IMR-90 (cell line): ENCODE results near the gene HOXB9. TPM values are rescaled to one million over a fixed set of nuclear protein-coding genes. Genes with fewer than 3 reads are reported as not detected.

ENCODE experiments used
- ATAC-seq: fragments of 200-7000 bp; cut with Tn5 transposase; 2 replicates; pipeline ENCODE4 v1.9.1; 2020; ENCODE audit warnings: low read depth, mild to moderate bottlenecking, moderate library complexity
- BruUV-seq: library from RNA; stranded (reverse); fragments of 400-500 nt; replicated peaks from 2 replicates; lab custom pipeline; 2021; lab: Mats Ljungman, UMichigan
- CTCF ChIA-PET: fragments of 300-600 bp; formaldehyde crosslinking; extraction: SDS; loops from one replicate; lab custom pipeline; 2021; ENCODE audit warnings: antibody characterized with exemption; lab: Yijun Ruan, JAX
- POLR2A ChIA-PET: fragments of 300-600 bp; sonication (Branson Sonifier 250); formaldehyde crosslinking; loops from one replicate; lab custom pipeline; 2022; ENCODE audit warnings: antibody characterized with exemption; ENCODE audit not compliant: unreplicated experiment; lab: Charles Lee
- DNase-seq: peaks from one replicate; pipeline ENCODE4 v3.0.0; 2013
- H2AFZ ChIP-seq: replicated peaks from 2 replicates; pipeline ENCODE3; 2013; ENCODE audit warnings: low read length, mild to moderate bottlenecking; ENCODE audit not compliant: poor library complexity
- H2AK5ac ChIP-seq: 2 replicates; pipeline ENCODE4 v1.6.1; 2013; ENCODE audit warnings: low read depth, low read length, inconsistent platforms
- H2AK9ac ChIP-seq: replicated peaks from 2 replicates; pipeline ENCODE3; 2013; ENCODE audit warnings: mild to moderate bottlenecking, low read depth, low read length, moderate library complexity; ENCODE audit not compliant: poor library complexity
- H2BK120ac ChIP-seq: 2 replicates; pipeline ENCODE4 v1.6.1; 2013; ENCODE audit warnings: low read depth, low read length, inconsistent platforms
- H2BK15ac ChIP-seq: 3 replicates; pipeline ENCODE4 v1.6.1; 2013; ENCODE audit warnings: low read depth, low read length, inconsistent platforms
- H2BK20ac ChIP-seq: 2 replicates; pipeline ENCODE4 v1.6.1; 2013; ENCODE audit warnings: low read depth, mild to moderate bottlenecking, inconsistent platforms, low read length, moderate library complexity
- H2BK5ac ChIP-seq: 2 replicates; pipeline ENCODE4 v1.6.1; 2013; ENCODE audit warnings: mild to moderate bottlenecking, low read depth, low read length, inconsistent platforms; ENCODE audit not compliant: poor library complexity, severe bottlenecking
- H3K14ac ChIP-seq: replicated peaks from 2 replicates; pipeline ENCODE4 v1.6.1; 2013; ENCODE audit warnings: low read depth, low read length, inconsistent platforms
- H3K18ac ChIP-seq: 2 replicates; pipeline ENCODE4 v1.6.1; 2013; ENCODE audit warnings: low read depth, low read length, control low read depth
- H3K23ac ChIP-seq: 2 replicates; pipeline ENCODE4 v1.6.1; 2013; ENCODE audit warnings: low read depth, low read length, inconsistent platforms
- H3K27ac ChIP-seq: 2 replicates; pipeline ENCODE4 v1.5.1; 2013; ENCODE audit warnings: mild to moderate bottlenecking, control low read depth, low read length; ENCODE audit not compliant: insufficient read depth
- H3K27me3 ChIP-seq: 2 replicates; pipeline ENCODE4 v1.6.1; 2013; ENCODE audit warnings: low read length; ENCODE audit not compliant: control insufficient read depth, insufficient read depth
- H3K36me3 ChIP-seq: 2 replicates; pipeline ENCODE4 v1.6.1; 2013; ENCODE audit warnings: low read length, mixed read lengths; ENCODE audit not compliant: control insufficient read depth, insufficient read depth
- H3K4ac ChIP-seq: 2 replicates; pipeline ENCODE4 v1.6.1; 2013; ENCODE audit warnings: low read depth, low read length, inconsistent platforms
- H3K4me1 ChIP-seq: 2 replicates; pipeline ENCODE4 v1.6.1; 2013; ENCODE audit warnings: low read length, mixed read lengths; ENCODE audit not compliant: control insufficient read depth, insufficient read depth
- H3K4me2 ChIP-seq: 2 replicates; pipeline ENCODE4 v1.6.1; 2013; ENCODE audit warnings: low read depth, mild to moderate bottlenecking, control low read depth, low read length, moderate library complexity
- H3K4me3 ChIP-seq: 2 replicates; pipeline ENCODE4 v1.5.1; 2013; ENCODE audit warnings: low read depth, mild to moderate bottlenecking, control low read depth, low read length, moderate library complexity; ENCODE audit not compliant: insufficient read depth
- H3K56ac ChIP-seq: 2 replicates; pipeline ENCODE4 v1.6.1; 2013; ENCODE audit warnings: low read length, inconsistent platforms; ENCODE audit not compliant: insufficient read depth; ENCODE audit errors: extremely low read depth
- H3K79me1 ChIP-seq, 2 experiments: 2 replicates each; pipeline ENCODE4 v1.6.1; 2013; ENCODE audit warnings: low read length in 2 of 2, inconsistent platforms in 1 of 2, low read depth in 1 of 2
- H3K9ac ChIP-seq: 2 replicates; pipeline ENCODE4 v1.6.1; 2013; ENCODE audit warnings: low read depth, low read length, control low read depth
- H3K9me1 ChIP-seq: 2 replicates; pipeline ENCODE4 v1.6.1; 2013; ENCODE audit warnings: low read length, inconsistent platforms; ENCODE audit not compliant: insufficient read depth
- H3K9me3 ChIP-seq: 2 replicates; pipeline ENCODE4 v1.6.1; 2013; ENCODE audit warnings: low read length; ENCODE audit not compliant: control insufficient read depth, insufficient read depth
- H4K20me1 ChIP-seq: 2 replicates; pipeline ENCODE4 v1.6.1; 2013; ENCODE audit warnings: low read length, inconsistent platforms; ENCODE audit not compliant: insufficient read depth
- H4K5ac ChIP-seq: 2 replicates; pipeline ENCODE4 v1.6.1; 2013; ENCODE audit warnings: mild to moderate bottlenecking, low read depth, low read length, control low read depth
- H4K8ac ChIP-seq, 2 experiments: 2 replicates each; pipeline ENCODE4 v1.6.1; 2013; ENCODE audit warnings: low read depth in 2 of 2, low read length in 2 of 2, control low read depth in 1 of 2, inconsistent platforms in 1 of 2
- H4K91ac ChIP-seq: 2 replicates; pipeline ENCODE4 v1.6.1; 2013; ENCODE audit warnings: low read depth, low read length, inconsistent platforms; ENCODE audit not compliant: insufficient read depth
- CHD1 ChIP-seq: IDR thresholded peaks from 2 replicates; pipeline ENCODE4 v1.6.1; 2012; ENCODE audit warnings: low read depth, low read length, improper control_type of control experiment
- FOS ChIP-seq: fragments of 150-350 bp; IDR thresholded peaks from 2 replicates; pipeline ENCODE4 v1.6.1; 2016; ENCODE audit warnings: low read depth, low read length
- MAZ ChIP-seq: IDR thresholded peaks from 2 replicates; pipeline ENCODE4 v1.6.1; 2012; ENCODE audit warnings: low read depth, mild to moderate bottlenecking, low read length, improper control_type of control experiment, moderate library complexity, borderline replicate concordance
- MXI1 ChIP-seq: IDR thresholded peaks from 2 replicates; pipeline ENCODE4 v1.6.1; 2012; ENCODE audit warnings: low read depth, mild to moderate bottlenecking, low read length, moderate library complexity, borderline replicate concordance
- NFE2L2 ChIP-seq: fragments of 150-350 bp; IDR thresholded peaks from 2 replicates; pipeline ENCODE4 v1.6.1; 2016; ENCODE audit warnings: low read depth, mild to moderate bottlenecking, low read length
- SMC3 ChIP-seq: fragments of 150-350 bp; IDR thresholded peaks from 2 replicates; pipeline ENCODE4 v1.6.1; 2016; ENCODE audit warnings: low read depth, mild to moderate bottlenecking, antibody characterized with exemption, low read length, moderate library complexity
- WGBS, 2 experiments: methylation state at CpG; one replicate each; pipeline versions ENCODE4 v1.1.5 to v1.1.7; 2013; ENCODE audit warnings: missing lambda C conversion rate in 2 of 2; ENCODE audit not compliant: insufficient read length in 1 of 2; ENCODE audit errors: extremely low coverage in 2 of 2; 5-methylcytosine and 5-hydroxymethylcytosine counted together
- dilution Hi-C: fragments of 300-500 bp; cut with HindIII; formaldehyde crosslinking; loops from one replicate; pipeline ENCODE4 v1.14.3; 2018; ENCODE audit warnings: low sequenced_read_pairs; ENCODE audit not compliant: unreplicated experiment
- in situ Hi-C: fragments of 300-500 bp; cut with MboI; formaldehyde crosslinking; loops from 3 replicates; pipeline ENCODE4 v1.14.3; 2019; ENCODE audit warnings: low sequenced_read_pairs, inconsistent platforms, mixed read lengths
- intact Hi-C: fragments of 100-400 bp; cut with micrococcal nuclease; formaldehyde crosslinking; loops from 2 replicates; pipeline ENCODE4 v1.10.0; 2022
- polyA plus RNA-seq, 3 experiments: library from polyadenylated mRNA; depleted of rRNA; stranded (reverse); fragments of >200 nt; gene quantifications; 2 replicates each; pipeline ENCODE4 v1.2.3, GENCODE V29; 2012; ENCODE audit warnings: low replicate concordance in 1 of 3
- total RNA-seq: library from RNA; depleted of rRNA; stranded (reverse); fragments of >200 nt; gene quantifications from 2 replicates; pipeline ENCODE4 v1.2.3, GENCODE V29; 2012
- TF ChIP-seq, protein P1 (sequence below): fragments of 150-350 bp; IDR thresholded peaks from 2 replicates; pipeline ENCODE4 v1.6.1; 2017; ENCODE audit warnings: mild to moderate bottlenecking, antibody characterized with exemption, low read length, low read depth

Gene HOXB9
- total and polyA plus RNA-seq, 2 of the 4 experiments (the other 2 are of a cell fraction), result 0.05 TPM; not detected in 1

- H3K4me2 ChIP-seq, result no peak overlapping the region
- no peak overlapping the region for H2AFZ ChIP-seq
- H3K27ac ChIP-seq, result no peak overlapping the region
- no peak overlapping the region for H2BK20ac ChIP-seq
- CTCF ChIA-PET, result no interaction called here
- POLR2A ChIA-PET, result no interaction called here
- no peak overlapping the region for H2BK15ac ChIP-seq
- H3K14ac ChIP-seq, result no peak overlapping the region
- in situ Hi-C loops (no loop called here), dilution Hi-C loops (no loop called here), intact Hi-C loops (no loop called here)
- H4K20me1 ChIP-seq, result no peaks in the 10 kb centered on the region
- H2AK5ac ChIP-seq, result no peak overlapping the region
- no peak overlapping the region for H3K23ac ChIP-seq
- peak overlapping the region; percentile 7 for H2AK9ac ChIP-seq
- no peaks in the 10 kb centered on the region for H3K79me1 ChIP-seq
- DNase-seq (no peak), ATAC-seq (no peak)
- H3K36me3 ChIP-seq, result no peaks in the 10 kb centered on the region
- H3K4ac ChIP-seq, result no peak overlapping the region
- TF ChIP-seq NFE2L2, result no peak
- no peak for TF ChIP-seq FOS
- no peak for TF ChIP-seq CHD1
- TF ChIP-seq SMC3, result no peak
- TF ChIP-seq MAZ, result no peak
- TF ChIP-seq MXI1, result no peak
- TF ChIP-seq, protein P1, sequence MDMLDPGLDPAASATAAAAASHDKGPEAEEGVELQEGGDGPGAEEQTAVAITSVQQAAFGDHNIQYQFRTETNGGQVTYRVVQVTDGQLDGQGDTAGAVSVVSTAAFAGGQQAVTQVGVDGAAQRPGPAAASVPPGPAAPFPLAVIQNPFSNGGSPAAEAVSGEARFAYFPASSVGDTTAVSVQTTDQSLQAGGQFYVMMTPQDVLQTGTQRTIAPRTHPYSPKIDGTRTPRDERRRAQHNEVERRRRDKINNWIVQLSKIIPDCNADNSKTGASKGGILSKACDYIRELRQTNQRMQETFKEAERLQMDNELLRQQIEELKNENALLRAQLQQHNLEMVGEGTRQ, result no peak
- H3K18ac ChIP-seq, result no peak overlapping the region
- no peak overlapping the region for H2BK120ac ChIP-seq
- BruUV-seq, result no TSS peak
- no peak overlapping the region for H3K4me3 ChIP-seq
- no peak overlapping the region for H3K56ac ChIP-seq
- no peak overlapping the region for H2BK5ac ChIP-seq
- no CpG with 5 or more reads among the region's 8 CpGs for WGBS, 2 experiments
- no peaks in the 10 kb centered on the region for H3K9me1 ChIP-seq
- no peak overlapping the region for H4K5ac ChIP-seq
- no peak overlapping the region for H4K8ac ChIP-seq
- no peak overlapping the region for H4K91ac ChIP-seq
- H3K9ac ChIP-seq, result no peak overlapping the region
- no peaks in the 10 kb centered on the region for H3K9me3 ChIP-seq
- peaks cover 42% of the 10 kb centered on the region for H3K27me3 ChIP-seq
- H3K4me1 ChIP-seq, result no peaks in the 10 kb centered on the region
Observed at GRCh38 chr17:48663134-48663924, 37.2 kb upstream of the HOXB9 start.
